GM21786 (cell line): ENCODE data around the gene TEX101.
"Not testable (repeated sequence)": the region's sequence is repeated elsewhere in the genome, so short reads cannot be mapped to it uniquely, and the experiment has no call there.

ENCODE experiments used
- ATAC-seq: cut with Tn5 transposase; IDR thresholded peaks from one replicate; pipeline ENCODE4 v1.9.1; 2021; ENCODE audit not compliant: unreplicated experiment

TEX101 gene

DNA sequence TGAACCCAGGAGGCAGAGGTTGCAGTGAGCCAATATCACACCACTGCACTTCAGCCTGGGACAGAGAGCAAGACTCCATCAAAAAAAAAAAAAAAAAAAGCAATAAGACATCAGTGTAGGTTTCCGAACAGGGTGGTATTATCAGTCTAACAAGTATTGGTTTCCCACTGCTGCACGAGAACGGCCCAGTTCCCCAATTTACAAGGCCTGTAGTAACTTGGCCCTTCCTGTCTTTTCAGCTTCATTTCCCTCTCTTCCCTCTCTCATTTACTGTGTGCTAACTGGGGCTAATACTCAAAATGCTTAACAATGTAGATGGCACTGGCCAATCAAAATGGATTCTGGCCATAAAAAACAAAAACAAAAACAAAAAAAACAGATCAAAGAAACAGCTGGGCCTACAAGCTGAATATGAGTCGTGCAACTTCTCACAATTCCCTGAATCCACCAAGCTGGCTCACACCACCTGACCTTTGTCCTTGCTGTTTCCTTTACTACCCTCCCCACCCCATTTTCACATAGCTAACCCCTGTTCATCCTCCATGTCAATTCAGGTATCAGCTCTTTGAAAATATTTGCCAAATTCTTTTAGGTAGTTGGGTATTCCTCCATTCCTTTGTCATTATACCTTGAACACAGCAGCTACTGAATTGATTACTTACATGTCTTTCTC, 2.4 kb downstream of the TEX101 start:
- no peak for ATAC-seq

DNA sequence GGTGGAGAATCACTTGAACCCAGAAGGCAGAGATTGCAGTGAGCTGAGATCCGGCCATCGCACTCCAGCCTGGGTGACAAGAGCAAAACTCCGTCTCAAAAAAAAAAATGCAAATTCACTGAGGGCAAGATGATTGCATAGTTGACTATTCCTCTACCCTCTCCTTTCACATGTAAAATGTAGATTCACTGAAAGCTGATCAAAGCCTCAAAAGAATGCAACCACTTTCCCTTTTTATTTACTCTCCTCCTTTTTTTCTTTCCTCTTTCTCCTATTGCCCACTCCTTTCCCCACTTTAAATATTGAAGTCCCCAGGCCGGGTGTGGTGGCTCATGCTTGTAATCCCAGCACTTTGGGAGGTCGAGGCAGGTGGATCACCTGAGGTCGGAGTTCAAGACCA, 6.3 kb downstream of the TEX101 start:
- ATAC-seq: no peak

- no peak for ATAC-seq
Measured at GRCh38 chr19:43422000-43422688, 7.5 kb downstream of the TEX101 start.

- ATAC-seq: no peak
Measured at GRCh38 chr19:43422689-43423066, 8.0 kb downstream of the TEX101 start.

DNA sequence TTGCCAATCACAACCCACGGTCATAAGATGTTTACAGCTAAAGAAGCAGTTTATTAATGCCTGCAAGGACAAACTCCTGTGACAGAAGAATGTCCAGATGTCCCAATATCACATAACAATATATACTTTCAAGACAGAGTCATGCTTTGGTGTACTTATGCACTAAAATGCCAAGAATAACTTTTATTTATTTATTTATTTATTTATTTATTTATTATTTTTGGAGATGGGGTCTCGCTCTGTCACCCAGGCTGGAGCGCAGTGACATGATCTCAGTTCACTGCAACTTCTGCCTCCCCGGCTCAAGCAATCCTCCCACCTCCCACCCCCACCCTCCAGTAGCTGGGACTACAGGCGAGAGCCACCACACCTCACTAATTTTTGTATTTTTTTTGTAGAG, 9.1 kb downstream of the TEX101 start:
- ATAC-seq: no peak

- no peak for ATAC-seq
Measured at GRCh38 chr19:43425567-43426392, 11.1 kb downstream of the TEX101 start.

GRCh38 chr19:43429395-43429794, 14.7 kb downstream of the TEX101 start:
- no peak for ATAC-seq

DNA sequence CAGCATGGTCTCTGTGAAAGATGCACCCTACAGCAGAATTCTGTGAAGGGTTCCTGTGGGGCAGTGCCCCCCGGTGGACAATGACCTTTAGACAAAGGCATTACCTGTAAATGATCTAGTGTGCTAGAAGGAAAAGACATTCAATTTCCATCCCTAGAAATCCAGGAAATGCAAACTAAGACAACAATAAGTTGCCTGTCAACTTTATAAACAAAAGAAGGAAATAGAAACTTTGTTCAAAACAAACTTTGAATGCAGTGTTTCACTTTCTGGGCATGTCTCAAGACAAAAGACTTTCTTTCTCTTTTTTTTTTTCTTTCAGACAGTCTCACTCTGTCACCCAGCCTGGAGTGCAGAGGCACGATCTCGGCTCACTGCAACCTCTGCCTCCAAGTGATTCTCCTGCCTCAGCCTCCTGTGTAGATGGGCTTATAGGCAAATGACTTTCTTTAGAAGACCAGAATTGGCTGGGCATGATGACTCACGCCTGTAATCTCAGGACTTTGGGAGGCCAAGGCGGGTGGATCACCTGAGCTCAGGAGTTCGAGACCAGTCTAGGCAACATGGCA, 15.5 kb downstream of the TEX101 start:
- ATAC-seq: no peak

DNA sequence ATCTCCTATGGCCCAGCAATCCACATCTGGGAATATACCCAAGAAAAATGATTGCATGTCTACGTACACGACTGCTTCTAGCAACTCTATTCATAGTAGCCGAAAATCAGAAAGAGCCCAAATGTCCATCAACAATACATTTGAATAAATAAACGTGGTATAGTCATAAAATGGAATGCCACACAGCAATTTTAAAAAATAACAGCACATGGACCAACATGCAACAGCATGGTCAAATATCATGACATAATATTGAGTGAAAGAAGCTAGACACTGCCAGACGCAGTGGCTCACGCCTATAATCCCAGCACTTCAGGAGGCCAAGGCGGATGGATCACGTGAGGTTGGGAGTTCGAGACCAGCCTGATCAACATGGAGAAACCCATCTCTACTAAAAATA, 16.3 kb downstream of the TEX101 start:
- ATAC-seq: no peak

DNA sequence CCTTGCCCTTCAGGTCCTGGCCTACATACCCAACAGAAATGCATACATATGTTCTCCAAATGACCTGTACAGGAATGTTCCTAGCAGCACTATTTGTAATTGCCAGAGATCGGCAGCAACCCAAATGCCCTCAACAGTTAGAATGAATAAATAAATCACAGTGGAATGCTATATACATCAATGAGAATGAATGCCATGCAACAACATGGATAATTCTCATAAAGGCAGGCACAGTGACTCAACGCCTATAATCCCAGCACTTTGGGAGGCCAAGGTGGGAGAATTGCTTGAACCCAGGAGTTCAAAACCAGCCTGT, 18.6 kb downstream of the TEX101 start:
- ATAC-seq: no peak

- ATAC-seq: no peak
Measured at GRCh38 chr19:43433689-43434088, 19.0 kb downstream of the TEX101 start.

DNA sequence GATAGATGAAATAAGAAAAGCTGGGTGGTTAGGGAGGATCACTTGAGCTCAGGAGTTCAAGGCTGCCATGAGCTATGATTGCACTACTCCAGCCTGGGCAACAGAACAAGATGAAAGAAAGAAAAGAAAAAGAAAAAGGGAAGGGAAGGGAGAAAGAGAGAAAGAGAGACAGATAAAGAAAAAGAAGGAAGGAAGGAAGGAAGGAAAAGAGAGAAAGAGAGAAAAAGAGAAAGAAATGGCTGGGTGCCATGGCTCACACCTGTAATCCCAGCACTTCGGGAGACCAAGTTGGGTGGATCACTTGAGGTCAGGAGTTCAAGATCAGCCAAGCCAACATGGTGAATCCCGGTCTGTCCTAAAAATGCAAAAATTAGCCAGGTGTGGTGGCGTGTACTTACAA, 21.1 kb downstream of the TEX101 start:
- no peak for ATAC-seq

DNA sequence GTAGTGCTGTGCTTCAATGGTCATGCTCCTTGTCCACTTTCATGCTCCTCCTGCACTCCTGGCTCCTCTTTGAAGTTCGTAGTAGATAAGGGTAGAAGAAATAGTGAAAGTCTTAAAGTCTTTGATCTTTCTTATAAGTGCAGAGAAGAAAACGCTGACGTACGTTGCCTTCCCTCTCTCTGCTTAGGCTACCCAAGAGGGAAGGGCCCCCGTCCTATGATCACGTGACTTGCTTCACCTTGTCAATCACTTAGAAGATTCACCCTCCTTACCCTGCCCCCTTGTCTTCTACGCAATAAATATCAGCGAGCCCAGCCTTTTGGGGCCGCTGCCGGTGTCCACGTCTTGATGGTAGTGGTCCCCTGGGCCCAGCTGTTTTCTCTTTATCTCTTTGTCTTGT, 22.6 kb downstream of the TEX101 start:
- not testable (repeated sequence) for ATAC-seq

GRCh38 chr19:43437712-43438111, 23.0 kb downstream of the TEX101 start:
- no peak for ATAC-seq

- no peak for ATAC-seq
Measured at GRCh38 chr19:43438291-43439031, 23.8 kb downstream of the TEX101 start.

DNA sequence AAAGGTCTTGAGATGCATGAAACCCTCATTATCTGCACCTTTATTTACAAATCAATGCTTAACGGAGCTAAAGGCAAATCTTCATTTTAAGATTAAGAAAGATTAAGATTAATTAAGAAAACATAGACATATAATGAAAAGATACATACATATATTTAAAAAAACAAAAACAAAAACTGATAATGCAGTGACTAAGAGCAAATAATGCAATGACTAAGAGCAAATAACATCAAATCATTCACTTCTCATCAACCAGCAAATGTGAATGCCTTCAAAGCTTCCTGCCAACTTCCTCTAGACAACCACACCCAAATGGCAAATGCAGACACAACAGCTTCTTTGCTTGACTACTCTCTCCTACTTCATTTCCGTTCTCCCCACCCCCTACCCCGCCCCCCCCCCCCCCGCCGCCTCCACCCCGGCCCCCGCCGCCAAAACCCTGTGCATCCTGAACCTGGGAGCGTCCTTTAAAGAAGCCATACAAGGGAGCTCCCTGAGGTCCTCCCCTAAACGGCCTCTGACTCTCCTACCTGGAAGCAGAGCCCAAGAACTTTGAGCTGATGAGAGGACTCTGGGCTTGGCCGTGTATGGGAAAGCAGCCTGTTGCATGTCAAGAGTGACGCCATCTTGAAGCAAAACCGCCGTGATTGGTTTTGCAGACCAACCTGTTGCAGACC, 24.5 kb downstream of the TEX101 start:
- no peak for ATAC-seq

DNA sequence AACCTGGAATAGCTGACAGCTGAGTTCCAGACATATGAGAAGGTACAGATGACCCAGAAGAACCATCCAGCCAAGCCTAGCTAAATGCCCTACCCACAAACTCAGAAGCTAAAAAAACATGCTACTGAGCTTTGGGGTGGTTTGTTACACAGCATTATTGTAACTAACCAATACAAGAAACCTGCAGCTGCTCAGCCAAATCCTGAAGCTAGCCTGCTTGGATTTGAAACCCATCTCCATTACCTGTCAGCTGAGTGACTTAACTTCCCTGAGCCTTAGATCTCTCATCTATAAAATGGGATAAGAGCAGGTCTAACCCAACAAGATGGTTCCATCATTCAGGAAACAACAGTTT, 25.0 kb downstream of the TEX101 start:
- no peak for ATAC-seq

- no peak for ATAC-seq
Measured at GRCh38 chr19:43441716-43442115, 27.0 kb downstream of the TEX101 start.

DNA sequence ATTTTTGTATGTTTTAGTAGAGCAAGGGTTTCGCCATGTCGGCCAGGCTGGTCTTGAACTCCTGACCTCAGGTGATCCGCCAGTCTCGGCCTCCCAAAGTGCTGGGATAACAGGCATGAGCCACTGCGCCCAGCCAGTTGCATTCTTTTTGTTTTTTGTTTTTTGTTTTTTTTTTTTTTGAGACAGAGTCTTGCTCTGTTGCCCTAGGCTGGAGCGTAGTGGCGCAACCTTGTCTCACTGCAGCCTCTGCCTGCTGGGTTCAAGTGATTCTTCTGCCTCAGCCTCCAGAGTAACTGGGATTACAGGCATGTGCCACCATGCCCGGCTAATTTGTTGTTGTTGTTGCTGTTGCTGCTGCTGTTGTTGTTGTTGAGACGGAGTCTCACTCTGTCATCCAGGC, 29.4 kb downstream of the TEX101 start:
- ATAC-seq: not testable (repeated sequence)

DNA sequence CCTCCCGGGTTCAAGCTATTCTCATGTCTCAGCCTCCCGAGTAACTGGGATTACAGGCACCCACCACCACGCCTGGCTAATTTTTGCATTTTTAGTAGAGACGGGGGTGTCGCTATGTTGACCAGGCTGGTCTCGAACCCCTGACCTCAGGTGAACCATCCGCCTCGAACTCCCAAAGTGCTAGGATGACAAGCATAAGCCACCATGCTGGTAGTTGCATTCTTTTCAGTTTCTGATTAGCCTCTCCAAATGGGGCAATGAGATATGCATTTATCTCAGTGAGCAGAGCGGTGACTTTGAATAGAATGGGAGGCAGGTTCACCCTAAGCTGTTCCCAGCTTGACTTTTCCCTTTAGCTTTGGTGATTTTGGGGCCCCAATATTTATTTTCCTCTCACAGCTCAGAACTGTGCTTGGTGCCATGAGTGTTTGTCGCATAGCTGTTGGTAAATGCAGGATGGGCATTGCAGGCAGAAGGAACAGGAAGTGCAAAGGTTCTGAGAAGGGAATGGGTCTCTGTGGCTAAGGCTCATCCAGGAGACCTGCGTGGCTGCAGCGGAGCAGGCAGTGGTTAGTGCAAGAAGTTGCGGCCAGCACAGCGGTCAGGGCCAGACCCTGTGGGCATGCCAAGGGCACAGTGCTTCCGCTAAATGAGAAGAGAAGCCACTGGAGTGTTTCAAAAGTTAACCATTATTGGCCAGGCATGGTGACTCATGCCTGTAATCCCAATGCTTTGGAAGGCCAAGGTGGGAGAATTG, 30.0 kb downstream of the TEX101 start:
- ATAC-seq: no peak
